Uterus (tissue), 4 donors: ENCODE results near the gene SERTM1. TPM values are rescaled to one million over a fixed set of nuclear protein-coding genes. Genes with fewer than 3 reads are reported as not detected.

Source experiments
- DNase-seq, 2 donors: peaks; one replicate each; pipeline ENCODE4 v3.0.0-alpha.2; 2019 to 2020
- H3K27ac ChIP-seq, 2 donors: fragments of 200-600 bp; sonication (generic); 1 replicate in 1 of 2; 2 replicates in 1 of 2; pipeline ENCODE4 v1.5.1; 2016 to 2018
- H3K27me3 ChIP-seq, 2 donors: fragments of 200-600 bp; sonication (generic); one replicate each; pipeline ENCODE4 v1.5.1; 2018 to 2019; ENCODE audit warnings: control low read depth in 1 of 2
- H3K36me3 ChIP-seq, 2 donors: fragments of 200-600 bp; sonication (generic); one replicate each; pipeline ENCODE4 v1.5.1; 2019; ENCODE audit warnings: control low read depth in 1 of 2
- H3K4me1 ChIP-seq, 2 donors: fragments of 200-600 bp; sonication (generic); one replicate each; pipeline ENCODE4 v1.5.1; 2018 to 2019; ENCODE audit warnings: control low read depth in 1 of 2
- H3K4me3 ChIP-seq, 2 donors: fragments of 200-600 bp; sonication (generic); 1 replicate in 1 of 2; 2 replicates in 1 of 2; pipeline ENCODE4 v1.5.1; 2018 to 2019; ENCODE audit warnings: mild to moderate bottlenecking in 1 of 2
- H3K9me3 ChIP-seq, 2 donors: fragments of 200-600 bp; sonication (generic); one replicate each; pipeline ENCODE4 v1.5.1; 2019; ENCODE audit warnings: control low read depth in 1 of 2
- POLR2A ChIP-seq, 2 donors: fragments of 450-650 bp; IDR thresholded peaks; one replicate each; pipeline ENCODE4 v1.6.1; 2016; ENCODE audit warnings: antibody characterized with exemption in 2 of 2, mild to moderate bottlenecking in 1 of 2, moderate library complexity in 1 of 2
- intact Hi-C: fragments of 100-400 bp; cut with DNase I; formaldehyde crosslinking; loops from one replicate; pipeline ENCODE4 v1.15.1; 2023; ENCODE audit warnings: low total_unique reads
- total RNA-seq, 4 donors: library from RNA; depleted of rRNA in 3 of 4; stranded (reverse); fragments of >200 nt in 3 of 4; gene quantifications; one replicate each; pipeline versions ENCODE4 v1.1.0 to v1.2.4, GENCODE V29; 2014 to 2023
- TF ChIP-seq, protein P1 (sequence below), 4 experiments: fragments of 200-600 bp in 2 of 4; fragments of 450-650 bp in 2 of 4; sonication (generic) in 2 of 4; IDR thresholded peaks; one replicate each; pipeline ENCODE4 v1.5.1; 2016 to 2019; ENCODE audit warnings: antibody characterized with exemption in 4 of 4, mild to moderate bottlenecking in 2 of 4, moderate library complexity in 1 of 4
- donor health status: DM: yes; HTN: yes; CAD: no.

Gene SERTM1
- total RNA-seq, 4 donors from 2014 or later: 3.1 to 54.1 (median 33.0) TPM

DNA sequence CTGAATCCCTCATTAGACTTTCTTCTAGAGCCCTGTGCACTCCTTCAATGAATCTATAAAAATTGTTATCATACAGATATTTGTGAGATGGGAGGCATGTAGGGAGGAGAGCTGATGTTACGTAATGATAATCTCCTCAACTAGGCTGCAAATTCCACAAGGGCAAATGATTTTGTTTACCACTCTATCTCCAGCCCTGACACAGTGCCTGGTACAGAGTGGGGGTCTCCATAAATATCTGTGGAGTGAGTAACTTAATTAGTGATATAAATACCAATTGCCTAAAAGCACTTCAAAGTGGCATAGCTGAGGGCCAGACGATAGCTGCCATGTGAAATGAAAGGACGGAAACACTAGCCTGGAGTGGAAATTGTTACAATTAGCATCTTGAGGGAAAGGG lies 54.2 kb downstream of the SERTM1 start:
- H3K36me3 ChIP-seq: no peaks in the 10 kb centered on the region
- no peaks in the 10 kb centered on the region for H3K9me3 ChIP-seq
- intact Hi-C loops: no loop called here
- H3K4me3 ChIP-seq: no peak overlapping the region
- H3K27me3 ChIP-seq: no peaks in the 10 kb centered on the region
- TF ChIP-seq, protein P1, sequence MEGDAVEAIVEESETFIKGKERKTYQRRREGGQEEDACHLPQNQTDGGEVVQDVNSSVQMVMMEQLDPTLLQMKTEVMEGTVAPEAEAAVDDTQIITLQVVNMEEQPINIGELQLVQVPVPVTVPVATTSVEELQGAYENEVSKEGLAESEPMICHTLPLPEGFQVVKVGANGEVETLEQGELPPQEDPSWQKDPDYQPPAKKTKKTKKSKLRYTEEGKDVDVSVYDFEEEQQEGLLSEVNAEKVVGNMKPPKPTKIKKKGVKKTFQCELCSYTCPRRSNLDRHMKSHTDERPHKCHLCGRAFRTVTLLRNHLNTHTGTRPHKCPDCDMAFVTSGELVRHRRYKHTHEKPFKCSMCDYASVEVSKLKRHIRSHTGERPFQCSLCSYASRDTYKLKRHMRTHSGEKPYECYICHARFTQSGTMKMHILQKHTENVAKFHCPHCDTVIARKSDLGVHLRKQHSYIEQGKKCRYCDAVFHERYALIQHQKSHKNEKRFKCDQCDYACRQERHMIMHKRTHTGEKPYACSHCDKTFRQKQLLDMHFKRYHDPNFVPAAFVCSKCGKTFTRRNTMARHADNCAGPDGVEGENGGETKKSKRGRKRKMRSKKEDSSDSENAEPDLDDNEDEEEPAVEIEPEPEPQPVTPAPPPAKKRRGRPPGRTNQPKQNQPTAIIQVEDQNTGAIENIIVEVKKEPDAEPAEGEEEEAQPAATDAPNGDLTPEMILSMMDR (IDR thresholded peaks at IDR 0.05): no peak
- no peak for TF ChIP-seq POLR2A (IDR thresholded peaks at IDR 0.05)
- no peak for DNase-seq
- no peak overlapping the region for H3K27ac ChIP-seq
- no peaks in the 10 kb centered on the region for H3K4me1 ChIP-seq

- Histone ChIP-seq H3K4me1 (no peaks in the 10 kb centered on the region), H3K4me3 (no peak overlapping the region), H3K27me3 (no peaks in the 10 kb centered on the region), H3K9me3 (no peaks in the 10 kb centered on the region), H3K36me3 (no peaks in the 10 kb centered on the region), H3K27ac (no peak overlapping the region)
- intact Hi-C loops: no loop called here
- TF ChIP-seq, protein P1 (IDR thresholded peaks at IDR 0.05): peak; percentile 64 to 74 (median 68)
- no peak for TF ChIP-seq POLR2A (IDR thresholded peaks at IDR 0.05)
- DNase-seq: peak; percentile 35 to 70
Observed at GRCh38 chr13:36736119-36736726, 62.4 kb downstream of the SERTM1 start.

DNA sequence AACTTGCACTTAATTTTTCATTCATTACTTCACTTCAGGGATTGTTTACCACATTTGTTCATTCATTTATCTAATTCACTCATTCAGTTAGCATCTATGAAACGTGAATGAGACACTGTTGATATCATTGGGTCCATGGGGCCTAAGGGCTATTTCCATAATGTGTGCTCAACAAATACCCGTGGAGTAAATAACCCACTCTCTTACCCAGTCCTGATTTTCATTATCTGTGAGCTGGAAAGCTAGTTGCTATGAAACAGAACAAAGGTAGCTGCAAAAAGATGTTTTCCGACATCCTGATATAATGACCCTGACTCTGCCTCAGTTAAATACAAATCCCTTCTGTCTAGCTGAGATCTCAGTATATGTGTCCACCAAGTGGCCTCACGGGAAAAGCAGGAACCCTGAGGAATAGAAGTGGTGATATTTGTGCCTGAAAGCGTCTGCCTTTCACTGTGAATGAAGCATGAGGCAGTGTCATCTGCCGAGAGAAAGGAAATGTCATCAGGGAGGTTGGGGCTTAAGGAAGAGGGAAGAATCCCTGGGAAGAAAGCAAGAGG lies 63.8 kb downstream of the SERTM1 start:
- no peak overlapping the region for H3K27ac ChIP-seq
- H3K4me1 ChIP-seq: no peaks in the 10 kb centered on the region
- H3K4me3 ChIP-seq: no peak overlapping the region
- no peaks in the 10 kb centered on the region for H3K36me3 ChIP-seq
- H3K9me3 ChIP-seq: no peaks in the 10 kb centered on the region
- intact Hi-C loops: no loop called here
- TF ChIP-seq, protein P1 (IDR thresholded peaks at IDR 0.05): no peak
- TF ChIP-seq POLR2A (IDR thresholded peaks at IDR 0.05): no peak
- H3K27me3 ChIP-seq: no peaks in the 10 kb centered on the region
- no peak for DNase-seq

DNA sequence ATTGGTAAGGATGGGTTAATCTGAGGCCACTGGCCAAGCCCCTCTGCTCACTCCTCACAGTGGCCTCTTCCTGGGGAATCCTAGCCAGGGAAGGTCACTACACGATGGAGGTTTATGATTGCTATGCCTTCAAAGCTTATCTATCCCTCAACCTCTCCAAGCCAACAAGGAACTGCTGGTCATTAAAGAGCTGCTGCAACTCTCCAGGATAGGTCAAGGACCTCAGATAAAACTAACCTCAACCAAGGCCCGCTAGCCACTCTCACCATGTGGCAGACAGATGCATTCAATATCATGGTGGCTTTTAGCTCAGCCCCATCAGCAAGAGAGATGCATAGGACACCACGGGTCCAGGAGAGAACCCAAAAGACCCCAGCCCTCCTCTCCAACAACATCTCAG lies 71.6 kb downstream of the SERTM1 start:
- DNase-seq: no peak
- Histone ChIP-seq H3K4me1 (no peaks in the 10 kb centered on the region), H3K9me3 (no peaks in the 10 kb centered on the region), H3K36me3 (no peaks in the 10 kb centered on the region), H3K27ac (peak overlapping the region in 1 of 2 donors; percentile 11), H3K27me3 (no peaks in the 10 kb centered on the region), H3K4me3 (no peak overlapping the region)
- TF ChIP-seq, protein P1 (IDR thresholded peaks at IDR 0.05): no peak
- TF ChIP-seq POLR2A (IDR thresholded peaks at IDR 0.05): no peak
- intact Hi-C loops: no loop called here

- H3K4me1 ChIP-seq: no peaks in the 10 kb centered on the region
- no peak overlapping the region for H3K27ac ChIP-seq
- H3K4me3 ChIP-seq: no peak overlapping the region
- no peaks in the 10 kb centered on the region for H3K27me3 ChIP-seq
- no peaks in the 10 kb centered on the region for H3K9me3 ChIP-seq
- intact Hi-C loops: no loop called here
- TF ChIP-seq, protein P1 (IDR thresholded peaks at IDR 0.05): no peak
- TF ChIP-seq POLR2A (IDR thresholded peaks at IDR 0.05): no peak
- no peak for DNase-seq
- H3K36me3 ChIP-seq: no peaks in the 10 kb centered on the region
Observed at GRCh38 chr13:36746051-36746450, 72.2 kb downstream of the SERTM1 start.

Other genes starting within 250 kb of the SERTM1 start
- 1 to 10 TPM in 2 of 4 donors, not detected in 2; 1.9 to 2.5 TPM for gene CCNA1, start 241.5 kb upstream of the SERTM1 start, total RNA-seq
- 10 to 100 TPM in 3 of 4 donors, 1 to 10 TPM in 1; 5.4 to 15.6 (median 12.0) TPM for gene RFXAP, start 145.2 kb downstream of the SERTM1 start, total RNA-seq
- 10 to 100 TPM in 3 of 4 donors, 1 to 10 TPM in 1; 3.6 to 31.0 (median 23.9) TPM for gene SMAD9, start 246.2 kb downstream of the SERTM1 start, total RNA-seq